Neural progenitor cell (in vitro differentiated cells): ENCODE data around the gene CBY1.

Source experiments
- CTCF ChIP-seq: fragments of 200-600 bp; sonication (generic); IDR thresholded peaks from 2 replicates; pipeline ENCODE4 v1.5.1; 2017; ENCODE audit warnings: antibody characterized with exemption, mild to moderate bottlenecking
- EZH2 ChIP-seq: fragments of 200-600 bp; sonication (generic); IDR thresholded peaks from 2 replicates; pipeline ENCODE4 v1.6.1; 2017; ENCODE audit warnings: antibody characterized with exemption, mild to moderate bottlenecking, moderate library complexity
- EZH2phosphoT487 ChIP-seq: fragments of 200-600 bp; sonication (generic); IDR thresholded peaks from 2 replicates; pipeline ENCODE4 v1.6.1; 2017; ENCODE audit warnings: antibody characterized with exemption

GRCh38 chr22:38657045-38657909, 839 bp downstream of the CBY1 start:
- no peak for TF ChIP-seq CTCF
- TF ChIP-seq EZH2 = no peak
- TF ChIP-seq EZH2phosphoT487 = no peak
